ENCODE measurements around the gene MROH2A.

The MROH2A gene

DNA sequence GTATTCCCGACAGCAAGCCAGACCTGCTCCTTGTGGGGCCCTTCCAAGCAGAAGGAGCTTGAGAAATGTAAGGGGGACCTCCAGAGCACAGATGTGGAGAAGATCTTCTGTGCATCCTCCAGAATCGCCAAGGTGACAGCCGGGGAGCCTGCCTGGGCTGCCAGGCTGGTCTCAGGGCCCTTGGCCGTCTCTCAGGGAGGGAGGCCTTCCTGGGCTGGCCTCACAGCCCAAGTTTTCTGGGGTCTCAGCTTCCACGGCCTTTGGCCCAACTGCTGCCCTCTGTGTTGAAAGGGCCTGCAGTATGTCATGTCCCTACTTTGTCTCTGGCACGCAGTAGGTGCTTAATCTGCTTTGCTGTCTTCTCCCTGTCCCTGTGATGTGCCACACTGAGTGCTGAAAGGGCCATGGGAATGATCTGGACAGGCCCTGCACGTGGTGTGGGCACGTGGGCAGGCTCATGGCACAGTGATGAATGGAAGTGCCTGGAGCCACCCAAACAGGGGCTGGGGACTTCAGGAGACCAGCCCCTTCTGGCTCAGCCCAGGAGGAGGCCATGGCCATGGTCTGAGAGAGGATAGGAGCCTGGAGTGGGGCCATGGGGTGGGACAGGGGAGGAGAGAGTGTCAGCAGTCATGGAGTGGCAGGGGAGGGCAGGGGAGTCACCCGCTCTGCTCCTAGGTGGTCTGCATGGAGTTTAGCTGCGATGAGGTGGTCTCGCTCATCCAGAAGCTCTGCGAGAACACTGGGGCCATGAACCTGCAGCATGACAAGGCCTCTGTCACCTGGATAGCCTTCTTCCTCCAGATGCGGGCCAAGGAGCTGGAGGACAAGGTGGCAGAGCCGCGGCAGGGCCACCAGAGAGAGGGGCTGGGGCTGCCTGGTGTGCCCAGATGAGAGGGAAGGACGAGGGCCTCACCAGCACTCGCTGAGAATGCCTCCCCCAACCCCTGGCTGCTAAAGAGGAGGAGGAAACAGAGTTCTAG lies 40.8 kb downstream of the MROH2A start:
- DNase-seq = no peak

DNA sequence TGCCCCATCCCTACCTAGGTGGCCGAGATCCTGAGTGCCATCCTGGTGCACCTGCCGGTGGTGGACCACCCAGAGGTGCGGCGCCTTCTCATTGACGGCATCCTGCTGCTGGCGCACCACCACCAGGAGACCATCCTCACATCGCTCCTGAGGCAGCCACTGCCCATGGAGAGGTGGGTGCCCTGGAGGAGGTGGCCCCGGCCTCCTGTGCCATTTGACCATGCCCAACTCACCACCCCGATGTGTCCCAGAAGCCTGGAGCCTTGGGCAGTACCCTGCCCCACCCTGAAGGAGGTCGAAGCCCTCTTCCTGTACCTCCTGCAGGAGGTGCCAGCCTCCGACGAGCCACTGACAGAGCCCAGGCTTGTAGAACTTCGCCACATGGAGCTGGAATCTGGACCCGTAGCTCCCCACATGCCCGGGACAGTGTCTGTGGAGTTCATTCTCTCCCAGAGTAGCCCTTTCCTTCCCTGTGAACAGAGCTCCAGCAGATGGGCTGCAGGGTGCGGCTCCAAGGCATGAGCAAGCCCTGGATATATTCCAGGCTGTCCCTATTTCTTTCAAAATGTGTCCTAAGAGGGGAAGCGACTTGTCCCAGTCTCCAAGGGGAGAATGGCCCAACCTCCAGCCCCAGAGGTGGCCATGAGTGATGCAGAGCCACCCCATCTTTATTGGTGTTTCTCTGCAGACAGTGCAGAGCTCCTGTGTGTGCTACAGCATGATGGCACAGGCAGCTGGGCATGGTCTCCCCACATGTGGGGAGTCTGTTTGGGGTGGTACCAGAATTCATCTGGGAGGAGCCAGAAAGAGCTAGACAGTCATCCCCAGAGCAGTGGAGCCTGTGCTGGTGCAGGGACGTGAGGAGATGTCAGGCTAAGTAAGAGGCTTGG lies 42.0 kb downstream of the MROH2A start:
- no peak for DNase-seq

DNA sequence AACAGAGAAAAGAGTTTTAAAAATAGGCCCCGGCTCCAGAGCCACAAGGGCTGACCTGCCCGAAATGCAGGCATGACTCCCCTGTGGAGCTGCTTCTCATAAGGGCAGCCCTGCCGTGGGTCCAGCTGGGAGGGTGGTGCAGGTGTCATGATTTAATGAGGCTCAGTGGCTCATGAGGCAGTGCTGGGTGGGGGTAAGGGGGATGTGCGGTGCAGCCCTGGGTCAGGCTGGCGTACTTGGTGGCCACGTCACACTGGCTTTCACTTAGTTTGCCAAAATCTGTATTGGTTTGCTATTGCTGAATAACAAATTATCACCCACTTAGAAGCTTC lies 42.6 kb downstream of the MROH2A start:
- no peak for DNase-seq

DNA sequence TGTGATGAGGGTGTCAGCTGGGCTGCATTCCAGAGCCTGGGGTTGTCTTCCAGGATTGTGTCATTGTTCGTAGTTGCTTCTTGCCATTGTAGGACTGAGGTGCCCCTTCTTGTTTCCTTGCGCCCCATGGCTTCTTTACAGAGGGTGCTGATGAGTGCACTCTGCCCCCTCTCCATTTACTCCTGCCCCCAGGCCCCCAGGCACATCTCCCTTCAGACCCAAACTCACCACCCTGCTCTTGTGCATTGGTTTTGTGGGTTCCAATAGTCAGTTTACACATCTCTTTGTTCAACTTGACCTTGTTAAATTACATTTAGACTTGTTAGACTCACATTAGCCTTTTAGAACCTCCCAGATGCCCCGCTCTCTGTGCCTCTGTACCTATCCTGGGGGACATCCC lies 43.1 kb downstream of the MROH2A start:
- DNase-seq = no peak

DNA sequence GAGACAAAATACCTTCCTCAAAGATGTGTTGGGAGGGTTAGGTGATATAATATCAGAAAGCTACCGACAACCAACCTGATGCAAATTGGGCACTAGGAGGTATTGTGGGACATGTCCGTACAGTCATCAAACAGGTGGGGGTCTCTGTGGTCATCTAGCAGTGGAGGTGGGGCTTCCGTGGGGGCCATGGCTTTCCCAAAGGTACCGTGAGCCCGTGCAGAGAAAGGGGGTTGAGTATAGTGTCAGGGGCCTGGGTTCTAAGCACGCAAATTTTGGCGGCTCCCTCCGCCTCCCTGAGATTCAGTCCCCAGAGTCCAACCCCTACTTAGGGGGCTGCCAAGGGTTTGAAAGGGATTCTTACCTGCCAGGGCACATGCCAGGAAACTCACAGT lies 43.6 kb downstream of the MROH2A start:
- DNase-seq = no peak

DNA sequence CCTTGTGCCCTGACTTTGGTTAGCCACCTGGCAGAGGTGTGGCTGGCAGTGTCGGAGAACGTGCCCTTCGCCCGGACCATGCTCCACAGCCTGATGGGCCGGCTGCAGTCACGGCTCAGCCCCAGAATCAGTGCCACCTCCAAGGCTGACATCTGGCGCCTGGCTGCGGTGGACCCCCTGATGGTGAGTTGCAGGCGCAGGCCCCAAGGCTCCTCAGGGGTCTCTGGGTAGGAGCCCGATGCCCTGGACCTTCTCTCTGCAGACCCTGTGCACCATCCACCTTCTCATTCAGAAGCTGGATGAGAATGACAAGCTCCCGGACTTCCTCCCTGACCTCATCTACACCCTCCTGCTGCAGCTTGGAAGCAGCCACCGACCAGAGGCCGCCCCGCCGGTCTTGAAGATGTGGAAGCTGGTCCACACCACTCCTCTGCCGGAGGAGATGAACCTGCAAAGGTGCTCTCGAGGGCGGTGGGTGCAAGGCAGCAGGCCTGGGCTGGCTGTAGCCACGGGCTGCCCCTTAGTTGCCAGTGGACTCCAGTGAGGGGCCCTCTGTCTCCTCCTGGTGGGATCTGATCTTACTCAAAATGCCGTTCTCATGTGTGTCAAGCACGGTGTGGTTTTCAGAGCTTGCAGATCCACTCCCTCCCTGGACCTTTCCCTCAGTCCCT lies 44.1 kb downstream of the MROH2A start:
- DNase-seq = no peak

DNA sequence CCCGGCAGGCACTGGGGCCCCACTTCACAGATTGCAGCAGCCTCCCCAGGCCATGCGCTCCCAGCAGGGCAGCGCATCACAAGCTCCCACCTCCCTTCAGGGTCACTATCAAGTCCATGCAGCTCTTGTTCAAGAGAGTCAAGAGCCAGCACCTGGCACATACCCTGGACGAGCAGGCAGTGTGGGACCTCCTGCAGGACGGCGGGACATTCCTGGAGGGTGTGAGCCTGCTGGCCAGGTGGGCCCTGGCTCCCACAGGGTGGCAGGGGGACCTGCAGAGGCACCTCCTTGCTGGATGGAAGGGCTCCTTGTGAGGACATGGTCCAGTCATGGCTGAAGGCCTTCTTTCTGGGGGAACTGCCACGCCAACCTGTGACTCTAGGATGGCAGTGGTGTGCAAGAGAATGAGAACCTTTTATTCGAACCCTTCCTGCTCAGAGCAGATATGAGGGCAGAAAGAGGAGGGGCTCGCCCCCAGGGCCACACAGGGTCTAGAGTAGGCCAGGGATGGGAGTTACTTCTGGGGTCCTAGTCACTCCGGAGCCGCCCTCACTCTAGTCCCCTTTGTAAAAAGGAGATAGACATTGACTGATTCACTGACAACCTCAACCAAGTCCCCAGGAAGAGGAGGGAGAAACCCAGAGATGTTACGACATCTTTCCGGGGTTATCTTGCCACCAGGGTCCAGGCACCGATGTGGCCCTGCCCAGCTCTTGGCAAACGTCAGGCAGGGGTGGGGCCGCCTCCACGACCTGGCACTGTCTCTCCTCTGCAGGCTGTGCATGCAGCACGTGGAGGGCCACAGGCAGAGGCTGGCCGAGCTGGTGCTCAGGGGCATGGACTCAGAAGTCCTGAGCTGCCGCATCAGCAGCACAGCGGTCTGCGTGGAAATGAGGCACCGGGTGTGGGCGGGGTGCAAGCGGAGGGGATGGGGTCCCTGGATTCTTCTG lies 44.9 kb downstream of the MROH2A start:
- DNase-seq = no peak

DNA sequence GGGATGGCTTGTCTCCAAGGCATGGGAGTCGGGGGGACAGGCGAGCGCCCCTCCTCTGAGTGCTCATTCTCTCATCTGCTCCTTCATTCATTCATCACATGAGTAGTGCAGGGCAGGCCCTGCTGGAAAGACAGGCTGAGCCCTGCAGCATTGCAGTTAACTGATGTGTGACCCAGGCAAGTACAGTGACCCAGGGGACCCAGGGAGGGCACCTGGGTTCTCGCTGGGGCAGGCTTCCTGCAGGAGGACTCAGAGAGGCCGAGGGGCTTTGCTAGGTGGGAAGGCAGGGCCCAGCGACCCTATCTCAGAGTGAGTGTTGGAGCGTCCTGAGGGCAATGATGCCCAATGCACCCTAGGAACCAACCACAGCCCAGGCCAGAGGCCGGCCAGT lies 45.6 kb downstream of the MROH2A start:
- DNase-seq = no peak

DNA sequence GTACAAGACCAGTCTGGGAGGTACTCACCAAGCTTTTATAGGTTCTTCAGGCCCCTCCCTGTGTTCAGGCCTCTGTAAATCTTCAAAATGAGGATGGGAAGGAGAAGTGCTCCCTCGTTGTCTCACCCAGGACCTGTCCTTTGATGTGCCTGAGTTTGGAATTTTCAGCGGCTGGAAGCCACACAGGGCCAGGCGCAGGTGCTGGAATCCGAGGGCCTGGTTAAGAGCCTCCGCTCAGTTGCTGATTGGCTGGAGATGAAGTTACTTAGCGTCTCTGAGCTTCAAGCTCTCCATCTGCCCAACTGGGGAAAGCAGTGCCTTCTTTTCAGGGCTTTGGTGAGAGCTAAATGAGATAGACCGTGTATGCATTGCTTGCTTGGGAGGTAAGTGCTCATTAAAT lies 46.2 kb downstream of the MROH2A start:
- DNase-seq = no peak

DNA sequence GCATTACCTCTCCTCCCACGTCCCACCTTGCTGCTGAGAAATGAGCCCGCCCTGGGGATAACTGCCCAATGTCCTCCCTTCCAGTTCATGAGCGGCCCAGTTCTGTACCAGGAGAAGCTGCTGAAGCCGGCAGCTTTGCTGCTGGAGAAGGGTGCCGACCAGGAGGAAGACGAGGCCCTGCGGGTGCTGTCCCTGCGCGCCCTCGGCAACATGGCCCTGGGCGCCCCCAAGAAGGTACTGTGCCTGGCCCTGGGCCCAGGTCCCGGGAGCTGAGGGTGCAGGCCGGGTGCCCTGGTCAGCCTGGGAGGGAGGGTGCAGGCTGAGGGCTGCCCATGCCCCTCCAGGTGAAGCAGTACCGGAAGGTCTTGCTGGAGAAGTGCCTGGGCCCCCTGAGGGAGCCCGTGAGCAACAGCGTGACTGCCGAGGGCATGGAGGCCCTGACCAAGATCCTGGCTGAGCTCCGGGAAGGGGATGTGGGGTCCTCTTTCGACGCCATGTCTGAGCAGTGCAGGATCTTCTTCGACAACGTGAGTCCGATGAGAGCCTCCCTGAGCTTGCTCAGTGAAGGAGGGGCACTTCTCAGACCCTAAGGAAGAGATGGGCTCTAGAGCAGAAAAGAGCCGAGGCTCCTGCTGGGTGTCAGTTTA lies 50.5 kb downstream of the MROH2A start:
- DNase-seq = no peak

DNA sequence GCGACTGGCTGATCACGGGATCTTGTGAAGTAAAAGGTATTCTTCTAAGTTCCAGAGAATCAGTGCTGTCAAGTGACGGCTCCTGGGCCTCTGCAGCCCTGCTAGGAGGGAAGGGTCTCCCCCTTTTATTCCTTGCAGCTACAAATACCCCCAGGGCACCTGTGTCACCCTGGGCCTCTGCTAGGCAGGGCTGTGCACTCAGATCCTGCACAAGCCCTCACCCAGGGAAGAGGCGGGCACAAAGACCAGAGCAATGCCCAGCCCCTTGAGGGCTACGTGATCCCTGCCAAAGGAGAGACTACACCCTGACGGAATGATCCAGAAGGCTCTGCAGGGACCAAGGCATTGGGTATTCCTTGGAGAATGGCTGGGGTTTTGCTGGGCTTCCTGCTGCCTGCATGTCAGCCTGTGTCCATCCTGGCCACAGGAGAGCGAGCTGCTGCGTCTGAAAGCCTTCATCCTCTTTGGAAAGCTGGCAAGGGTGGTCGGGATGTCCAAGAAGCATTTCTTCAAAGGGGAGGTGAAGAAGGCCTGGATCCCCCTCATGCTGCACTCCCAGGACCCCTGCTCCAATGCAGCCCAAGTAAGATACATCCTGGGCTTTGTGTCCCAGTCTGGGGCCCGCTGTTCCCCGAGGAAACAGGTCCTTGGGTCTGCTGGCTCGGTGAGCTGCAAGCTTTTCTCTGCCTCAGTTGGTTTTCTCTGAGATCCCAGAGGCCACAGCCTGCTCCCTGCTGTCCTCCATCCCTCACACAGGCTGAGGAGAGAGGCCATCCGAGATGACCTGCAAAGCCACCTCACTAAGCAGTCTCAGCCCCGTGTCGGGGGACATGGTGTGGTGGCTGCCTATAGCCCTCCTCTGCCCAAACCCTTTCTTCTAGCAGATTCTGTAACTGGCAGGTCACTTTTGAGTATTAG lies 51.3 kb downstream of the MROH2A start:
- DNase-seq = no peak

DNA sequence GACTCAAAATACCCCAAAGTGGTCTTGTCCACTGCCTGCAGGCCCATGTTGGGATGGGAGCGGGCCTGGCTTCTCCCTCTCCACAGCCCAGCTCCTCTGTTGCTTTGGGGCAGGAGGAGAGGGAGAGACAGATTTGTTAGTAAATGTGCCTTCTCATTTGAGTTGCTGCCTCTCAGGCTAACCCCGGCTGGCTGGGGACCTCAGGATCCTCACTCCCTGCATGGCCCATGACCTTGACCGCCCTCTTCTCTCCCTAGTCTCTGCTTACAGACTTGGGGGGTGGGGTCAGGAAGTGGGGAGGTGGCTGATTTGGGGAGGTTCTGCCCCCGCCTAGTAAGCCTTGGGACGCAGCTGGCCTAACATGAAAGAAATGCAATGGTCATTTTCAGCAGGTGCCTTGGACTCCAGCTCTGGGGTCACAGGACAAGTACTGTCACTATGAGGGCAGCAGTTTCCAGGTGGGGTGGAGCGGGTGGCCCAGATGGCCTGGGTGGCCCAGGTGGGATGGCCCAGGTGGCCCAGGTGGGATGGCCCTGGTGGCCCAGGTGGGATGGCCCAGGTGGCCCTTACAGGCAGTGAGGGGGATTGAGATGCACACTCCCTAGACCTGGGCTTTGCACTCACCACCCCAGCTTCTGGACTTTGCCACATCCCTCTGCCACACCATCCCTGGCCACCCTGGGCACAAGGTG lies 52.1 kb downstream of the MROH2A start:
- DNase-seq = no peak

DNA sequence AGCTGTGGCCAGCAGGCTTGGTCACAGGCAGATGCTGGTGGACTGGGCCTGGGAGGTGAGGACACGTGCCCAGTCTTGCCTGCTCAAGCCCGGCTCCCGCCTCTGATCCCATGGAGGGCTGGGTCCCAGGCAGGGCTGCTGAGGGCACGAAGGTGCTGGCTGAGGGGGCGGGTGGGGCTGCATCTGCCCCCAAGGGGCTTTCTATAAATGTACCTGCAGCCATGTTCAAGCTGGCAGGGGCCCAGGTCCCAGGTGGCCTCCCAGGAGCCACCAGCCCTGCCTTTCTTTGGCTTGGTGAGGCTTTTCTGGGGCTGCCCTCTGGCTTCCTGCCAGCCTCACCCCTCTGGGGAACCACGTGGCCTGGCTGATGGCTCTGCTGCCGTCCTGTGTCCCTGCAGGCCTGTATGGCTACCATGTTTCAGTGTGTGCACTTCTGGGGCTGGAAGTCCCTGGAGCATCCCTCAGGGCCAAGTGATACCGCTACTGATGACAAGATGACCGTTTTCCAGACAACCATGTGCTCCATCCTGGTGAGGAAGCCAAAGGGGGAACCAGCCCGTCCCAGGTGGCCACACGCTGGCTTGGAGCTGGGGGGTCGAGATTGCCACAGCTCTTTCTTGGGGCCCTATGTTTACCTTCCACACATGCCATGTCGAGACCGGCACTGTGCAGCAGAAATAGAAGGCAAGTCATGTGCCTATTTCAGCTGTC lies 53.0 kb downstream of the MROH2A start:
- no peak for DNase-seq

DNA sequence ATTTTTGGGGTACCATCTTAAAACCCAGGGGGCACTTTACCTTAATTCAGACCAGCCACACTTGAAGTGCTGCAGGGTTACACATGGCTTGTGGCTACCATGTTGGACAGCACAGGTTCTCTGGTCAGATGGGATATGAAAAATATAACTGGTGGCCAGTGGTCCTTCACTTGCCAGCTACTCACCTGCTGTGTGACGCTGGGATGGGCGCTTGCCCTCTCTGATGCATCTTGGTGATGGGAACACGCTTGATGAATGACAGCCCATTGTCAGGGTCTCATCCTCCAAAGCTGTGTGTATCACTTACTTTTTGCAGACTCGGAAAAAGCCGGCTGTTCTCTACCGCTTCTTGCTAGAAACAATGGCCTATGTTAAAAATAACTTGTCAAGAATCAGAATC lies 53.7 kb downstream of the MROH2A start:
- no peak for DNase-seq

DNA sequence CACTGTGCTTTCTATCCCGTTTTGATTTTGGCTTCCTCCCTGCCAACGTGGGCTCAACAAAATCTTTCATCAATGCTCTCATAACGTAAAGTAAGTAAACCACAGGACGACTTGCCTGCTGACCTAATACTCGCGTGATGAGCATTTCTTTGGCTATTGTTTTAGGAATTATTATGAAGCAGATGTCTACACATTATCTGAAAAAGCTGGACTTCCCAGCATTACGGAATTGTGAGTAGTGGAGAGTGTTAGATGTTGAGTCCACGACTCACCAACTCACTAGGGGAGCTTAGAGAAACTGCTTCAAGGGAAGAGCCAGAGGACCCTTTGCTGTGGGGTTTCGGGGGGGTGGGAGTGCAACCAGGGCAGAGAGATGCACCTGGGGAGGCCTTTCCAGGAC lies 54.3 kb downstream of the MROH2A start:
- no peak for DNase-seq

DNA sequence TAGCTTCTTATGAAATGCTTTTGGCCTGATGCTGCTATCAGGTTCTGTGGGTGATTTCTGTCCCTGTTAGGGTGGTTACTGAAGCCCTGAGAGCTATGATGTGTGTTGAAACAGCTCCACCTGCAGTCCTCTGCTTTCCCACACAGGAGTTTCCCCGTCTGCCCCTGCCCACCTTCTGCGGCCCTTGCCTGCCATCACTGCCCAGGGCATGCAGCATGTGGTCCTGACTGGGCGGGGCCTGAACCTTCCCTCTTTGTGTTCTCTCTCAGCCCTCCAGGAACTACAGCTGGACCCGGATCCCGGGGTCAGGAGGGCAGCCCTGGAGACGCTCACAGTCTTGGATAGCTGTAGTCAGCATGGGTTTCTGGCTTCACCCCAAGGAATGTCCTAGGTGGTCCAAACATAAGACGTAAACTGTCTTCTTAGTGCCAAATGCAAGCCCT lies 54.8 kb downstream of the MROH2A start:
- peak in 1 of 2 donors; percentile 18 for DNase-seq

DNA sequence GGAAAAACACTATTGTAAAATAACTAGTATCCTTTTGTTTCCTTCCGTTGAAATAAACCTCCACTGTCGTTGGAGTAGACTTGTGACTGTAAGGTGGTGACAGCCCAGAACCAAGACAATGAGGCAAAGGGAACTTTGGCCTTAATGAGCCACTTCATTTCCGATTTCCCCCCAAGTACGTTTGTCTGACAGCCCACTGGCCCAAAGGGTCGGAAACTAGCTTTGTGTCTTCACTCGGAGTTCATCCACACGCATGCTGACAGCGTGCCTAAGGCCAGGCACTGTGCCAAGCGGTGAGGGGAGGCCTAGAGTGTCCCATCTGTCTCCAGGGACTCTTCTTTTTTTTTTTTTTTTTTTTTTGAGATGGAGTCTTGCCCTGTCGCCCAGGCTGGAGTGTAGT lies 55.2 kb downstream of the MROH2A start:
- DNase-seq = no peak

DNA sequence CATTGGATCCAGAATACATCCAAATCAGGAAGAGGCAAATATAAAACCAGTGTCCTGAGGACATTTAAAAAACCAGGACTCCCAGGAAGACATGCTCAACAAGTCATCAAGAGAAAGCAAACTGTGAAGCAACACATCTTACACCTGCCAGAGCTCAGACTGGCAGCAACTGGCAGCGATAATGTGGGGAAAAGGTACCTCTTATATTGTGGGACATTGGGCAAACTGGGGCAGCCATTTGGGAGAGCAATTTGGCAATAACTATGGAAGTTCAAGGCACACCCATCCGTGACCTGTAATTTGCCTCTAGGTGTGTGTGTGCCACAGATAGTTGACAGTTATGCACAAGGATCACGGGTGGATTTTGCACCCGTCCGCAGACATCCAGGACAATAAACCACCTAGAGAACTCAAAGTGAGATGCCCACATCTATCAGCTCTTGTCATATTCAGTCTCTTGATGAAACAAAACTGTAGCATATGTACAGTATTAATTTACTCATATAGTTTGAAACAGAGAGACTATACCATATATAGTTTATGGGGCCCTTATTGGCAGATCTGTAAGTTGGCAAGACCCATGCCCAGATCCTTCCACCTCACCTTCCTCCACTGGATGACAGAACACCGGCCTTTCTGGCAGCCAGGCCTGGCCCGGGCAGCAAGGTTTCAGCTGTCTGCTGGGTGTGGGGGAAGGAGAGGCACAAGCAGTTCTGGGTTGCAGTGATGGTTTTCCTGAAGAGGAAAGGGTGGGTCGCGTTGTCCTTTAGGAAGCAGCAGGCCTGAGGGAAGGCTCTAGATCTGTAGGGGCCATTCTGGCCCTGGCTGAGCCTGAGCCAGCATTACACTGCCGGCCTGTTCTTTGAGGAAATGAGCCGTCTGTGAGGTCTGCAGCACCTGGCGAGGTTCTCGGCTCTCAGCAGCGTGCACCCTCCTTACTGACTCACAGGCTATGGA lies 57.4 kb downstream of the MROH2A start:
- no peak for DNase-seq

Measured in hippocampal formation (tissue), 2 donors.